ENCODE measurements around the gene C2CD4D.

DNA sequence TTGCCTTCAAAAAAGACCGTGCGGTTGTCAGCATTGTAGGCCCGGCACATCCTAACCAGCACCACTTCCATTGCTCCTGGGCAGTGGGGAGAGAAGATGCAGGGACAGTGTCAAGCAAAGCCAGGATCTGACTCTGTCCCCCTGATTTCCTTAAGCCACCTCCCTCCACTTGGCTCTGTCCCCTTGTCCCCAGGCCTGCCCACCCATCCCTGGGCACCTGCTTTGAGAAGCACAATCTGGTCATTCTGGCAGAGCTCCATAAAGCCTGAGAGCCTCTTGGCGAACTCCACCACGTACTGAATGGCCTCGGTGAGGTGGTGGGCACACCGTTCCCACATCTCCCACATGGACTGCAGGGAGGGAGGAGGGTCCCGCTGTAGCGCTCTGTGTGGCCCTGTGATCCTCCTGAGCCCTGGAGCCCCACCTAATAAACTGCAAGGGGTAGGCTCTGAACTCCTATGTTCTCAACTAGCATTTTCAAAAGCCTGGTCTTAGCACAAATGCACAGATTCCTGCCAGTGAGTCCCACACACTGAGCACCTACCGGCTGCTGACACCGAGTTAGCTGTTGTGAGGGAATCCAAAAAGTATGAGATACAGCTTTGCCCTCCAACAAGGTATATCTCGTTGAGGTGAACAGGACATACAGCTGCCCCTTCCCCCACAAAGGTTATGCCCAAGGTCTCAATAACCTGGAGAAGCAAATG is 26.2 kb downstream of the C2CD4D start:
- TF ChIP-seq CTCF (conservative IDR thresholded peaks at IDR 0.05) = no peak
- TF ChIP-seq ZFX (IDR thresholded peaks at IDR 0.05) = no peak
